ENCODE measurements around the gene TPT1.

GRCh38 chr13:45373162-45373547 lies 32.2 kb upstream of the TPT1 start:
- TF ChIP-seq ZNF670 (tag by site-specific recombination; IDR thresholded peaks at IDR 0.05; ENCODE audit: low read depth): no peak
- no peak for TF ChIP-seq BCL11A (tag by site-specific recombination; IDR thresholded peaks at IDR 0.05; ENCODE audit: low read depth)
- TF ChIP-seq CTCF (tag by site-specific recombination; IDR thresholded peaks at IDR 0.05): no peak
- TF ChIP-seq PRDM2 (tag by site-specific recombination; IDR thresholded peaks at IDR 0.05; ENCODE audit: borderline replicate concordance): no peak
- no peak for TF ChIP-seq ZBTB10 (tag by site-specific recombination; IDR thresholded peaks at IDR 0.05)
